ENCODE data around the gene PGLYRP3. TPM values are rescaled to one million over a fixed set of nuclear protein-coding genes. Genes with fewer than 3 reads are reported as not detected.
A peak's percentile ranks its signal among the peaks of the same experiment; 100 is the strongest.

PGLYRP3 gene
- total RNA-seq, 2 donors from 2014 or later, result not detected

DNA sequence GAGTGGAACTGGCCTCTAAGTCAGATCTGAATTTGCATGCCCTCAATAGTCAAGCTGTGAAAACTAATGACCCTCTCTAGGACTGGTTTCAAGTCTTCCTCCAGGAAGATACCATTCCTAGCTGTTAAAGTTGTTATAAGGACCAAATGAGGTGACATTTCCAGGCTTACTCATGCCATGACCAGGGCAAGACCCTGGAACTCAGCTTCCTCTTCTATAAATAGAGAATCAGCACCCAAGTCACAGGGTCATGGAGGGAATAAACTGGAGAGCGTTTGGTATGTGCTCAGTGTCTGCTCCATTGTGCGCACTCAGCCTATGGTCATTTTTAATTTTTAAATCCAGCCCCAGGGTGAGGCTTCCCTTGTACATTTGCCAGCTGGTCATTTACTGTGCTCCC, 47.4 kb upstream of the PGLYRP3 start:
- intact Hi-C loops (cut with DNase I), result no loop called here
- no peaks in the 10 kb centered on the region for H3K27me3 ChIP-seq (replicated peaks; ENCODE audit: insufficient read depth)
- no peak overlapping the region for H3K27ac ChIP-seq
- H3K4me1 ChIP-seq (replicated peaks), result no peaks in the 10 kb centered on the region
- no peaks in the 10 kb centered on the region for H3K9me3 ChIP-seq
- TF ChIP-seq POLR2A (IDR thresholded peaks at IDR 0.05) (no peak), POLR2AphosphoS5 (IDR thresholded peaks at IDR 0.05) (no peak)
- TF ChIP-seq, protein P1, sequence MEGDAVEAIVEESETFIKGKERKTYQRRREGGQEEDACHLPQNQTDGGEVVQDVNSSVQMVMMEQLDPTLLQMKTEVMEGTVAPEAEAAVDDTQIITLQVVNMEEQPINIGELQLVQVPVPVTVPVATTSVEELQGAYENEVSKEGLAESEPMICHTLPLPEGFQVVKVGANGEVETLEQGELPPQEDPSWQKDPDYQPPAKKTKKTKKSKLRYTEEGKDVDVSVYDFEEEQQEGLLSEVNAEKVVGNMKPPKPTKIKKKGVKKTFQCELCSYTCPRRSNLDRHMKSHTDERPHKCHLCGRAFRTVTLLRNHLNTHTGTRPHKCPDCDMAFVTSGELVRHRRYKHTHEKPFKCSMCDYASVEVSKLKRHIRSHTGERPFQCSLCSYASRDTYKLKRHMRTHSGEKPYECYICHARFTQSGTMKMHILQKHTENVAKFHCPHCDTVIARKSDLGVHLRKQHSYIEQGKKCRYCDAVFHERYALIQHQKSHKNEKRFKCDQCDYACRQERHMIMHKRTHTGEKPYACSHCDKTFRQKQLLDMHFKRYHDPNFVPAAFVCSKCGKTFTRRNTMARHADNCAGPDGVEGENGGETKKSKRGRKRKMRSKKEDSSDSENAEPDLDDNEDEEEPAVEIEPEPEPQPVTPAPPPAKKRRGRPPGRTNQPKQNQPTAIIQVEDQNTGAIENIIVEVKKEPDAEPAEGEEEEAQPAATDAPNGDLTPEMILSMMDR (IDR thresholded peaks at IDR 0.05), result no peak
- WGBS, result 90% methylated on average over 2 of the region's 2 CpGs
- H3K36me3 ChIP-seq, result no peaks in the 10 kb centered on the region
- H3K4me3 ChIP-seq, result no peak overlapping the region
- no peak for DNase-seq (ENCODE audit: low spot score)

DNA sequence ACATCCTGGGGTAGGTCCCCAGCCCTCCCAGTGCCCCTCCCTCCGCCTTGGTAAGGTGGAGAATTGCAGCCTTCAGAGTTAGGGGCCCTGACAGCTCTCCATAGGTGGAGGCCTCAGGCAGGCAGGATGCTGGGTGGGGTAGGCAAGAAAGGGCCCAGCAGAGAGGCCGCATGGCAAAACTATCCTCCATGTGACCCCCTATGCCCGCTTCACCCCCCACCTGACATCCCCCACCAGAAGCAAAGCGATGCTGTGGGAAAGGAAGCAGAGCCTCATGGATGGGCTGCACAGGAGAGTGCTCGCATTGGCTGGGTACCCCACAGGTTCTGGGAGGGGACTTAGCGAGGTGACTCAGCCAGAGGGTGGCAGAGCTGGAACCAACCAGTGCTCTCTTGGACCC, 46.5 kb upstream of the PGLYRP3 start:
- no peaks in the 10 kb centered on the region for H3K4me1 ChIP-seq (replicated peaks)
- TF ChIP-seq, protein P1 (IDR thresholded peaks at IDR 0.05), result no peak
- no peak for TF ChIP-seq POLR2AphosphoS5 (IDR thresholded peaks at IDR 0.05)
- no peak for TF ChIP-seq POLR2A (IDR thresholded peaks at IDR 0.05)
- H3K4me3 ChIP-seq, result no peak overlapping the region
- H3K27me3 ChIP-seq (replicated peaks; ENCODE audit: insufficient read depth), result no peaks in the 10 kb centered on the region
- intact Hi-C loops (cut with DNase I), result no loop called here
- no peaks in the 10 kb centered on the region for H3K9me3 ChIP-seq
- H3K36me3 ChIP-seq, result no peaks in the 10 kb centered on the region
- DNase-seq (ENCODE audit: low spot score), result no peak
- WGBS, result 96% methylated on average over 6 of the region's 6 CpGs
- no peak overlapping the region for H3K27ac ChIP-seq

DNA sequence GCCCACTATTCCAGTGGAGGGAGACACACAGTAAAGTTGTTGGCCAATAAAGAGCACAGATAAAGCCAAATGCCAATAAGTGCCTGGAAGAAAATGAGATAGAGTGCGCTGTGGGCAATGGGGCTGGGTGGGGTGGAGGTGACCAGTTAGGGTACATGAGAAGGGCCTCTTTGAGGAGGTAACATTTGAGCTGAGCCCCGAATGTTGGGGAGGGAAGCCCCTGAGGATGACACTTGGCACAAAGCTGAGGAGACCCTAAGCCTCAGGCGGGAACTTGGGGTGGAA, 45.9 kb upstream of the PGLYRP3 start:
- no peaks in the 10 kb centered on the region for H3K36me3 ChIP-seq
- no peaks in the 10 kb centered on the region for H3K27me3 ChIP-seq (replicated peaks; ENCODE audit: insufficient read depth)
- no peak overlapping the region for H3K27ac ChIP-seq
- TF ChIP-seq, protein P1 (IDR thresholded peaks at IDR 0.05), result no peak
- TF ChIP-seq POLR2A (IDR thresholded peaks at IDR 0.05) (no peak), POLR2AphosphoS5 (IDR thresholded peaks at IDR 0.05) (no peak)
- H3K4me1 ChIP-seq (replicated peaks), result no peaks in the 10 kb centered on the region
- H3K9me3 ChIP-seq, result no peaks in the 10 kb centered on the region
- WGBS, result 93% methylated on average over 3 of the region's 3 CpGs
- no peak for DNase-seq (ENCODE audit: low spot score)
- H3K4me3 ChIP-seq, result no peak overlapping the region
- intact Hi-C loops (cut with DNase I), result no loop called here

DNA sequence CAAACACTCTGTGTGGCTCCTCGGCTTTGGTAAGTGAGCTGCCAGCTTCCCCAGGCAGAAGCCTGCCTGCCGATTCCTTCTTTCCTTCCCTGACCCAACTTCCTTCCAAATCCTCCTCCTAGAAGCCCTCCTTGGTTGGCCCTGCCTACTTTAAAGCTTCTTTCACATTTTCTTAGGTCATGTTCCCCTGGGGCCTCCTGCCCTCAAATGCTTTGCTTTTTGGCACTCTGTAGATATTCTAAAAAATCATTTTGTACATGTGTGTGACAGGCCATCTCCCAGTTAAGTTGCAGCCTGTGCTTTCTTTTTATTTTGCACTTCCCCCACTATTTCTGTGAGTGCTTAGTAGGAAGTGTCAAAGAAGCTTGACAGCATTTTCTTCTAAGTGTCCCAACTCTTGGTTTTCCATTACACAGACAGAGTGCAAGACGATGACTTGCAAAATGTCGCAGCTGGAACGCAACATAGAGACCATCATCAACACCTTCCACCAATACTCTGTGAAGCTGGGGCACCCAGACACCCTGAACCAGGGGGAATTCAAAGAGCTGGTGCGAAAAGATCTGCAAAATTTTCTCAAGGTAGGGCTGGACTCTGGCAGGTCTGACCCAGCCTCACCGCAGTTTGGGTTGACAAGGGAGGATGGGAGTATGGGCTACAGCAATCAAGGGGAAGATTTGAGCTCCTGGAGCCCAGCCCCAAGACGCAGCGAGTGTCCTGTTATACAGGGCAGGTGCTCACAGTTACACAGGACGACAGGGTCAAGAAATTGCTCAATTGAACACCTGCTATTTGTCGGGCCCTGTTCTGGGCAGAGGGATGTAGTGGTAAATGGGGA, 45.3 kb upstream of the PGLYRP3 start, which contains the start of gene S100A9:
S100A9 (plus strand) TSS at position 2 of the 838 bp plus-strand sequence; CDS start at position 432, 430 bp downstream.
- no peaks in the 10 kb centered on the region for H3K27me3 ChIP-seq (replicated peaks; ENCODE audit: insufficient read depth)
- TF ChIP-seq POLR2AphosphoS5 (IDR thresholded peaks at IDR 0.05), result no peak
- H3K27ac ChIP-seq, result peak within 1 kb of the TSS in 1 of 2 donors; percentile 7
- intact Hi-C loops (cut with DNase I), result no loop called here
- H3K36me3 ChIP-seq, result no peaks in the 10 kb centered on the region
- H3K4me1 ChIP-seq (replicated peaks), result no peaks in the 10 kb centered on the region
- H3K9me3 ChIP-seq, result no peaks in the 10 kb centered on the region
- no peak within 1 kb of the TSS for H3K4me3 ChIP-seq
- DNase-seq (ENCODE audit: low spot score), result no peak
- WGBS, result 75% methylated on average over 11 of the region's 11 CpGs

DNA sequence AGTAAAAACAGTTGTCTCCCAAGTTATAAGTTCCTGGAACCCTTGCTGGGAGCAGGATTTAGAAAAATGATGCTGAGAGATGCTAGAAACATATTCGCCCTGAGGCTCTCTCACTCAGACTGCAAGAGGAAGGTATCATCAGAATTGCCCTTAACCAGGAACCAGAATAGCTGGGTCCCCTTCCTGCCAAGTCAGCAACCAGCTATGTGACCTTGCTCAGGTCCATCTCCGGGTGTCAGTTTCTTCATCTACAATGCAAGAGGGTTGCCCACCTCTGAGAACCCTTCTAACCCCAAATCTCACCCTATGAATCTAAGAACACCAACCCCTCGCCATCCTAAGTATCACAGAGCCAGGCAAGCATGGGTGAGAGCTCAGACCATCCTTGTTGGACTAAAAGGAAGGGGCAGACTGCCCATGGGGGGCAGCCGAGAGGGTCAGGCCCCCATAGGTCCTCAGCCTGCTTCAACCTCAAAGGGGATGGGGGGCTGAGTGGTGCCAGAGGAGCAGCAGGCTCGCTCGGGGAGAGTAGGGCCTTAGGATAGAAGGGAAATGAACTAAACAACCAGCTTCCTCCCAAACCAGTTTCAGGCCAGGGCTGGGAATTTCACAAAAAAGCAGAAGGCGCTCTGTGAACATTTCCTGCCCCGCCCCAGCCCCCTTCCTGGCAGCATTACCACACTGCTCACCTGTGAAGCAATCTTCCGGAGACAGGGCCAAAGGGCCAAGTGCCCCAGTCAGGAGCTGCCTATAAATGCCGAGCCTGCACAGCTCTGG, 44.5 kb upstream of the PGLYRP3 start:
- peak; percentile 72 for DNase-seq (ENCODE audit: low spot score)
- H3K4me1 ChIP-seq (replicated peaks), result no peaks in the 10 kb centered on the region
- H3K36me3 ChIP-seq, result no peaks in the 10 kb centered on the region
- 68% methylated on average over 8 of the region's 10 CpGs for WGBS
- H3K27me3 ChIP-seq (replicated peaks; ENCODE audit: insufficient read depth), result no peaks in the 10 kb centered on the region
- H3K27ac ChIP-seq, result peak overlapping the region in 1 of 2 donors; percentile 7
- peak; percentile 67 for TF ChIP-seq POLR2AphosphoS5 (IDR thresholded peaks at IDR 0.05)
- TF ChIP-seq, protein P1 (IDR thresholded peaks at IDR 0.05), result no peak
- no peak for TF ChIP-seq POLR2A (IDR thresholded peaks at IDR 0.05)
- intact Hi-C loops (cut with DNase I), result no loop called here
- no peaks in the 10 kb centered on the region for H3K9me3 ChIP-seq
- H3K4me3 ChIP-seq, result no peak overlapping the region

All from prostate gland (tissue), 2 donors.